K562 (cell line): ENCODE results near the gene DOLK. TPM values are rescaled to one million over a fixed set of nuclear protein-coding genes. Genes with fewer than 3 reads are reported as not detected.

Source experiments
- ATAC-seq: fragments of 200-7000 bp; cut with Tn5 transposase; 3 replicates; pipeline ENCODE4 v1.9.1; 2020; ENCODE audit warnings: moderate library complexity
- BruUV-seq: library from RNA; stranded (reverse); fragments of 400-500 nt; replicated peaks from 2 replicates; lab custom pipeline; 2021; lab: Mats Ljungman, UMichigan
- CTCF ChIA-PET: fragments of 300-600 bp; formaldehyde crosslinking; extraction: SDS; loops from one replicate; lab custom pipeline; 2021; ENCODE audit warnings: low intra/inter-chr PET ratio; lab: Yijun Ruan, JAX
- POLR2A ChIA-PET: fragments of 300-600, 350-650 bp; sonication (Branson Sonifier 250); formaldehyde crosslinking; extraction: SDS; loops from one replicate; lab custom pipeline; 2021; ENCODE audit warnings: antibody characterized with exemption, inconsistent platforms; lab: Yijun Ruan, JAX
- DNase-seq, 4 experiments: peaks; one replicate each; pipeline versions ENCODE4 v3.0.0 to v3.0.0-alpha.2; 2011 to 2018; ENCODE audit warnings: low spot score in 3 of 4, mixed read lengths in 3 of 4; ENCODE audit errors: extremely low read depth in 1 of 4
- FAIRE-seq: peaks from 2 replicates; lab custom pipeline; 2011; peaks lifted over from hg19 to GRCh38; lab: Jason Lieb, UNC
- H2AFZ ChIP-seq: 2 replicates; pipeline ENCODE4 v1.6.0; 2011; ENCODE audit warnings: low read depth, low read length, control low read depth, inconsistent platforms
- H3K27ac ChIP-seq: fragments of 200-600 bp; 3 replicates; pipeline ENCODE4 v1.8.0; 2011; ENCODE audit warnings: low read depth, mild to moderate bottlenecking, control low read depth, inconsistent platforms, low read length, moderate library complexity, mixed read lengths; ENCODE audit errors: extremely low read depth
- H3K27me3 ChIP-seq, 2 experiments: fragments of 300-600 bp in 1 of 2; 2 replicates in 1 of 2; 3 replicates in 1 of 2; pipeline versions ENCODE4 v1.6.0 to v1.8.0; 2011; ENCODE audit warnings: inconsistent platforms in 2 of 2, low read length in 2 of 2, mild to moderate bottlenecking in 1 of 2, mixed read lengths in 1 of 2, moderate library complexity in 1 of 2; ENCODE audit not compliant: control insufficient read depth in 2 of 2, insufficient read depth in 2 of 2
- H3K36me3 ChIP-seq: fragments of 300-600 bp; 3 replicates; pipeline ENCODE4 v1.8.0; 2011; ENCODE audit warnings: mild to moderate bottlenecking, low read length, inconsistent platforms; ENCODE audit not compliant: control insufficient read depth, insufficient read depth
- H3K4me1 ChIP-seq, 2 experiments: fragments of 200-600 bp in 1 of 2; replicated peaks in 1 of 2; 2 replicates in 1 of 2; 3 replicates in 1 of 2; pipeline versions ENCODE4 v1.5.1 to v1.8.0; 2011; ENCODE audit warnings: inconsistent platforms in 2 of 2, low read length in 2 of 2, mild to moderate bottlenecking in 1 of 2, mixed read lengths in 1 of 2, moderate library complexity in 1 of 2; ENCODE audit not compliant: control insufficient read depth in 2 of 2, insufficient read depth in 2 of 2
- H3K4me2 ChIP-seq: 2 replicates; pipeline ENCODE4 v1.6.1; 2011; ENCODE audit warnings: low read length, control low read depth, inconsistent platforms, mixed read lengths; ENCODE audit not compliant: insufficient read depth
- H3K4me3 ChIP-seq: fragments of 200-600 bp; sonication (generic), shearing (Covaris generic); 2 replicates; pipeline ENCODE4 v1.5.1; 2016; ENCODE audit warnings: control low read depth, inconsistent platforms
- H3K79me2 ChIP-seq: fragments of 200-600 bp; 3 replicates; pipeline ENCODE4 v1.8.0; 2011; ENCODE audit warnings: low read length, inconsistent platforms; ENCODE audit not compliant: control insufficient read depth, insufficient read depth
- H3K9ac ChIP-seq, 2 experiments: 2 replicates each; pipeline versions ENCODE4 v1.6.0 to v1.6.1; 2011; ENCODE audit warnings: low read depth in 2 of 2, low read length in 2 of 2, control low read depth in 1 of 2, inconsistent platforms in 1 of 2, mild to moderate bottlenecking in 1 of 2, mixed read lengths in 1 of 2; ENCODE audit not compliant: insufficient read depth in 1 of 2
- H3K9me1 ChIP-seq: one replicate; pipeline ENCODE4 v1.6.0; 2011; ENCODE audit warnings: inconsistent platforms, mild to moderate bottlenecking, low read length, moderate library complexity; ENCODE audit not compliant: control insufficient read depth, insufficient read depth
- H3K9me3 ChIP-seq: replicated peaks from 2 replicates; pipeline ENCODE4 v1.5.1; 2011; ENCODE audit warnings: low read depth, low read length, inconsistent platforms; ENCODE audit not compliant: control insufficient read depth, insufficient read depth
- H4K20me1 ChIP-seq: replicated peaks from 2 replicates; pipeline ENCODE4 v1.6.1; 2011; ENCODE audit warnings: low read length, inconsistent platforms, mixed read lengths; ENCODE audit not compliant: control insufficient read depth, insufficient read depth
- BMI1 ChIP-seq: fragments of 150-350 bp; IDR thresholded peaks from 2 replicates; pipeline ENCODE4 v1.6.1; 2014; ENCODE audit warnings: low read length
- FOXJ2 ChIP-seq: fragments of 200-800 bp; sonication (Bioruptor generic); IDR thresholded peaks from 2 replicates; pipeline ENCODE4 v1.6.1; 2016; ENCODE audit warnings: missing genetic modification characterization, missing compliant biosample characterization
- HLTF ChIP-seq: fragments of 450-650 bp; IDR thresholded peaks from 2 replicates; pipeline ENCODE4 v1.6.1; 2016
- MEF2A ChIP-seq: IDR thresholded peaks from 2 replicates; pipeline ENCODE4 v1.6.1; 2011; ENCODE audit warnings: low read depth, mild to moderate bottlenecking, low read length, moderate library complexity; ENCODE audit not compliant: control insufficient read depth
- POLR2B ChIP-seq: fragments of 450-650 bp; IDR thresholded peaks from 2 replicates; pipeline ENCODE4 v1.6.1; 2018; ENCODE audit warnings: low read depth; ENCODE audit not compliant: partially characterized antibody
- SAFB2 ChIP-seq: fragments of 200-400 bp; formaldehyde crosslinking; IDR thresholded peaks from 2 replicates; pipeline ENCODE4 v1.6.1; 2018; ENCODE audit warnings: borderline replicate concordance, low read length, low read depth, moderate library complexity; ENCODE audit not compliant: severe bottlenecking
- YY1 ChIP-seq, 3 experiments: IDR thresholded peaks; 2 replicates each; pipeline ENCODE4 v1.6.1; 2011; ENCODE audit warnings: low read length in 2 of 3, mild to moderate bottlenecking in 2 of 3, moderate library complexity in 2 of 3, borderline replicate concordance in 1 of 3, control low read depth in 1 of 3, low read depth in 1 of 3; ENCODE audit not compliant: insufficient read depth in 3 of 3, insufficient replicate concordance in 2 of 3, control insufficient read depth in 1 of 3, insufficient read length in 1 of 3; ENCODE audit errors: extremely low read depth in 1 of 3
- ZBTB1 ChIP-seq: sonication (generic); formaldehyde crosslinking; IDR thresholded peaks from 2 replicates; pipeline ENCODE4 v1.8.1; 2023; ENCODE audit warnings: missing genetic modification reagents, low read depth, mild to moderate bottlenecking, borderline replicate concordance
- ZFP1 ChIP-seq: fragments of 450-650 bp; formaldehyde crosslinking; IDR thresholded peaks from 2 replicates; pipeline ENCODE4 v1.4.0; 2020; ENCODE audit warnings: mild to moderate bottlenecking, mixed read lengths
- WGBS: fragments of 100-300 bp; shearing (Covaris generic); methylation state at CpG from one replicate; pipeline ENCODE4 v1.1.6; 2016; ENCODE audit warnings: low coverage, mixed read lengths; ENCODE audit not compliant: insufficient coverage; ENCODE audit errors: missing lambda C conversion rate; 5-methylcytosine and 5-hydroxymethylcytosine counted together
- in situ Hi-C: fragments of 300-500 bp; cut with MboI; formaldehyde crosslinking; loops from 4 replicates; pipeline ENCODE4 v1.15.0; 2018; ENCODE audit warnings: inconsistent platforms, mixed read lengths
- intact Hi-C: fragments of 100-400 bp; cut with micrococcal nuclease; formaldehyde crosslinking; loops from 2 replicates; pipeline ENCODE4 v1.14.2; 2022
- polyA plus RNA-seq, 8 experiments: library from polyadenylated mRNA; depleted of rRNA in 4 of 8; stranded (reverse) in 5 of 8; unstranded in 3 of 8; fragments of >200 nt; fragmentation: Nextera tagmentation in 2 of 8; fragmentation: Illumina TruSeq in 1 of 8; extraction: Ambion mirVana in 2 of 8; extraction: Trizol in 1 of 8; gene quantifications; 2 replicates each; pipeline versions ENCODE4 v1.2.1 to v1.2.3, GENCODE V29; 2011 to 2014; ENCODE audit warnings: inconsistent platforms in 1 of 8, missing spikeins in 1 of 8
- total RNA-seq, 7 experiments: library from RNA; depleted of rRNA in 6 of 7; stranded (reverse); fragments of >200 nt in 6 of 7; fragmentation: Illumina TruSeq in 2 of 7; extraction: Trizol in 2 of 7; gene quantifications; 2 replicates each; pipeline versions ENCODE4 v1.2.1 to v1.2.3, GENCODE V29; 2011 to 2021; ENCODE audit warnings: low replicate concordance in 1 of 7
- TF ChIP-seq, protein P1 (sequence below): fragments of 450-650 bp; IDR thresholded peaks from 2 replicates; pipeline ENCODE4 v1.6.1; 2014; ENCODE audit warnings: low read depth, mild to moderate bottlenecking, moderate library complexity, borderline replicate concordance

Gene DOLK
- total and polyA plus RNA-seq, 9 of the 15 experiments (the other 6 are each of a cell fraction or from before 2014, with no cell fraction given): 2.6 to 14.2 (median 11.7) TPM

- Histone ChIP-seq H3K9me3 (no peaks in the 10 kb centered on the region), H3K27ac (no peak overlapping the region), H3K9ac (peak overlapping the region in 1 of 2 experiments; percentile 11; a peak in 1 of 4 replicates), H3K9me1 (no peaks in the 10 kb centered on the region), H3K4me3 (no peak overlapping the region), H3K4me1 (peaks cover 0 to 25% of the 10 kb centered on the region in 2 experiments; a peak in 1 of 5 replicates), H3K36me3 (peaks cover 29% of the 10 kb centered on the region; the same call in 2 of the 3 replicates), H2AFZ (no peak overlapping the region), H3K4me2 (no peak overlapping the region), H3K79me2 (no peaks in the 10 kb centered on the region), H3K27me3 (no peaks in the 10 kb centered on the region), H4K20me1 (no peaks in the 10 kb centered on the region; the same call in 1 of the 2 replicates)
- DNase-seq (no peak), ATAC-seq (peak; percentile 72), FAIRE-seq (peak; percentile 42)
- intact Hi-C loops: no loop called here
- no TSS peak for BruUV-seq
- POLR2A ChIA-PET: no interaction called here
- WGBS: 59% methylated on average over 8 of the region's 8 CpGs
- TF ChIP-seq, protein P1, sequence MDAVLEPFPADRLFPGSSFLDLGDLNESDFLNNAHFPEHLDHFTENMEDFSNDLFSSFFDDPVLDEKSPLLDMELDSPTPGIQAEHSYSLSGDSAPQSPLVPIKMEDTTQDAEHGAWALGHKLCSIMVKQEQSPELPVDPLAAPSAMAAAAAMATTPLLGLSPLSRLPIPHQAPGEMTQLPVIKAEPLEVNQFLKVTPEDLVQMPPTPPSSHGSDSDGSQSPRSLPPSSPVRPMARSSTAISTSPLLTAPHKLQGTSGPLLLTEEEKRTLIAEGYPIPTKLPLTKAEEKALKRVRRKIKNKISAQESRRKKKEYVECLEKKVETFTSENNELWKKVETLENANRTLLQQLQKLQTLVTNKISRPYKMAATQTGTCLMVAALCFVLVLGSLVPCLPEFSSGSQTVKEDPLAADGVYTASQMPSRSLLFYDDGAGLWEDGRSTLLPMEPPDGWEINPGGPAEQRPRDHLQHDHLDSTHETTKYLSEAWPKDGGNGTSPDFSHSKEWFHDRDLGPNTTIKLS: no peak
- no peak for TF ChIP-seq SAFB2
- no peak for TF ChIP-seq FOXJ2 (tag)
- no peak for TF ChIP-seq ZBTB1 (CRISPR knock-in tag)
- TF ChIP-seq MEF2A: no peak
- no peak for TF ChIP-seq ZFP1 (CRISPR knock-in tag)
- no peak for TF ChIP-seq YY1 (IDR thresholded peaks at IDR 0.05; ENCODE audit: borderline replicate concordance in 1 of 3, control insufficient read depth in 1 of 3, extremely low read depth in 1 of 3, insufficient read depth in 3 of 3, insufficient read length in 1 of 3, insufficient replicate concordance in 2 of 3, low read depth in 1 of 3, low read length in 2 of 3)
- TF ChIP-seq HLTF: no peak
- no peak for TF ChIP-seq POLR2B
- no peak for TF ChIP-seq BMI1
- in situ Hi-C loops: no loop called here
- CTCF ChIA-PET: no interaction called here
These were observed 47.7 kb downstream of the DOLK start for GRCh38 chr9:128899566-128900322.
